Kidney (tissue), 14 donors: ENCODE results near the gene APLN. TPM values are rescaled to one million over a fixed set of nuclear protein-coding genes. Genes with fewer than 3 reads are reported as not detected.

ENCODE experiments used
- DNase-seq, 5 donors: peaks; one replicate each; pipeline ENCODE4 v3.0.0-alpha.2; 2013 to 2020
- FAIRE-seq: peaks from 2 replicates; lab custom pipeline; 2012; peaks lifted over from hg19 to GRCh38; lab: Jason Lieb, UNC
- H3K27ac ChIP-seq, 2 donors: one replicate each; pipeline ENCODE4 v1.7.0; 2013; ENCODE audit warnings: low read depth in 2 of 2, low read length in 2 of 2, inconsistent platforms in 1 of 2
- H3K27me3 ChIP-seq: one replicate; pipeline ENCODE4 v1.7.1; 2013; ENCODE audit warnings: low read length, inconsistent platforms; ENCODE audit not compliant: control insufficient read depth, insufficient read depth
- H3K36me3 ChIP-seq, 3 donors: one replicate each; pipeline versions ENCODE4 v1.7.0 to v1.7.1; 2013; ENCODE audit warnings: low read length in 3 of 3, control low read depth in 1 of 3, inconsistent platforms in 1 of 3; ENCODE audit not compliant: insufficient read depth in 3 of 3, control insufficient read depth in 2 of 3
- H3K4me1 ChIP-seq, 3 donors: one replicate each; pipeline versions ENCODE4 v1.7.0 to v1.7.1; 2013; ENCODE audit warnings: low read length in 3 of 3, inconsistent platforms in 1 of 3, low read depth in 1 of 3; ENCODE audit not compliant: control insufficient read depth in 2 of 3, insufficient read depth in 2 of 3
- H3K4me3 ChIP-seq, 3 donors: one replicate each; pipeline versions ENCODE4 v1.7.0 to v1.8.1; 2013; ENCODE audit warnings: low read length in 3 of 3, control low read depth in 1 of 3, inconsistent platforms in 1 of 3
- H3K9ac ChIP-seq, 3 donors: one replicate each; pipeline versions ENCODE4 v1.7.0 to v1.7.1; 2013; ENCODE audit warnings: low read length in 3 of 3, control low read depth in 1 of 3, inconsistent platforms in 1 of 3
- H3K9me3 ChIP-seq, 3 donors: one replicate each; pipeline versions ENCODE4 v1.7.0 to v1.7.1; 2013; ENCODE audit warnings: low read length in 3 of 3, control low read depth in 1 of 3, inconsistent platforms in 1 of 3; ENCODE audit not compliant: control insufficient read depth in 2 of 3, insufficient read depth in 1 of 3
- CTCF ChIP-seq: IDR thresholded peaks from 3 replicates; pipeline ENCODE4 v1.5.1; 2012; ENCODE audit warnings: mild to moderate bottlenecking, moderate library complexity, borderline replicate concordance; ENCODE audit not compliant: insufficient read depth; ENCODE audit errors: extremely low read depth
- intact Hi-C: fragments of 100-400 bp; cut with DNase I; formaldehyde crosslinking; loops from one replicate; pipeline ENCODE4 v1.11.1; 2022
- polyA plus RNA-seq: library from polyadenylated mRNA; stranded (reverse); fragments of 350-450 nt; fragmentation: Illumina TruSeq; extraction: RNeasy Lipid Tissue Mini Kit (QIAGEN cat#74804); gene quantifications from one replicate; pipeline ENCODE4 v1.2.3, GENCODE V29; 2014; ENCODE audit warnings: low read depth, low replicate concordance; ENCODE audit not compliant: insufficient read depth
- total RNA-seq: library from RNA; stranded (reverse); fragmentation: NEBNext Ultra II Directional; extraction: Animal tissue kit (Norgen Biotek cat#: 25700); gene quantifications from one replicate; pipeline ENCODE4 v1.2.1, GENCODE V29; 2021
- donor health status: control.
- donor health status: control.
- donor health status: control.
- donor health status: control.
- donor health status: control.
- donor health status: DM: yes; HTN: yes; CAD: no.
- donor health status: Normal renal cell carcinoma (clear cell type).

APLN gene
- total and polyA plus RNA-seq, 2 donors from 2014 or later, result 0.31 to 9.9 TPM

- Histone ChIP-seq H3K36me3 (no peaks in the 10 kb centered on the region), H3K27me3 (no peaks in the 10 kb centered on the region), H3K4me3 (no peak overlapping the region), H3K9me3 (no peaks in the 10 kb centered on the region), H3K4me1 (no peaks in the 10 kb centered on the region), H3K27ac (no peak overlapping the region), H3K9ac (no peak overlapping the region)
- FAIRE-seq (no peak), DNase-seq (no peak)
- intact Hi-C loops, result no loop called here
- no peak for TF ChIP-seq CTCF
Observed at GRCh38 chrX:129634541-129634940, 20.2 kb downstream of the APLN start.

GRCh38 chrX:129632443-129632842 lies 22.3 kb downstream of the APLN start:
- intact Hi-C loops, result no loop called here
- no peak overlapping the region for H3K4me3 ChIP-seq
- H3K9ac ChIP-seq, result no peak overlapping the region
- H3K36me3 ChIP-seq, result no peaks in the 10 kb centered on the region
- H3K27ac ChIP-seq, result no peak overlapping the region
- FAIRE-seq (no peak), DNase-seq (no peak)
- H3K27me3 ChIP-seq, result no peaks in the 10 kb centered on the region
- no peak for TF ChIP-seq CTCF
- no peaks in the 10 kb centered on the region for H3K4me1 ChIP-seq
- H3K9me3 ChIP-seq, result no peaks in the 10 kb centered on the region

GRCh38 chrX:129631849-129632248 lies 22.9 kb downstream of the APLN start:
- intact Hi-C loops, result no loop called here
- no peak overlapping the region for H3K4me3 ChIP-seq
- H3K9ac ChIP-seq, result no peak overlapping the region
- H3K9me3 ChIP-seq, result no peaks in the 10 kb centered on the region
- no peak overlapping the region for H3K27ac ChIP-seq
- no peaks in the 10 kb centered on the region for H3K27me3 ChIP-seq
- H3K4me1 ChIP-seq, result no peaks in the 10 kb centered on the region
- DNase-seq (no peak), FAIRE-seq (no peak)
- H3K36me3 ChIP-seq, result no peaks in the 10 kb centered on the region
- no peak for TF ChIP-seq CTCF

- Histone ChIP-seq H3K4me3 (no peak overlapping the region), H3K36me3 (no peaks in the 10 kb centered on the region), H3K27ac (no peak overlapping the region), H3K9ac (no peak overlapping the region), H3K9me3 (no peaks in the 10 kb centered on the region), H3K27me3 (no peaks in the 10 kb centered on the region), H3K4me1 (no peaks in the 10 kb centered on the region)
- intact Hi-C loops, result no loop called here
- FAIRE-seq, result no peak
- no peak for TF ChIP-seq CTCF
- DNase-seq, result no peak
Observed at GRCh38 chrX:129629837-129630236, 24.9 kb downstream of the APLN start.
